ENCODE results near the gene FLCN. TPM values are rescaled to one million over a fixed set of nuclear protein-coding genes. Genes with fewer than 3 reads are reported as not detected.

Gene FLCN
- total and polyA plus RNA-seq, 2 experiments from 2014 or later, result 12.1 to 36.6 TPM

DNA sequence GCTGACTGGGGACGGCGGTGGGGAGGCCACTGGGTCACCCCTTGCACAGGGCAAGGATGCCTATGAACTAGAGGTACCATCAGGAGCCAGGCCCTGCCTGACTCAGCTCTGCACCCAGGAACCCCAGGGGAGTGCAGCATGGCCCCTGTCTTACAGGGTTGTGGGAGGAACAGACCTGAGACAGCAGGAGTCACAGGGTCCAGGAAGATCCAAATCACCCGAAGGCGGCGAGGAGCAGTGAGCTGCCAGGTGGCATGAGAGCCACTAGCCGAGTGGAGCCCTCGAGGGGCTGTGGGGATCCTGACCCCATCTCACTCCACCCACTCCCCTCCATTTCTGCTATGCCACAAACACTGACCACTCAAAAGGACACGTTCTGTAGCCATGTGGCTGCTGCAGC, 61.6 kb downstream of the FLCN start:
- DNase-seq (ENCODE audit: low spot score) (no peak), ATAC-seq (no peak)
- H3K36me3 ChIP-seq (ENCODE audit: insufficient read depth), result no peaks in the 10 kb centered on the region; the same call in 1 of the 2 replicates
- no peaks in the 10 kb centered on the region for H3K9me2 ChIP-seq (ENCODE audit: insufficient read depth)
- Mint-ChIP-seq H3K9me3 (no peaks in the 10 kb centered on the region), H3K27ac (no peak overlapping the region), H3K27me3 (ENCODE audit: insufficient read depth, low read depth, poor library complexity) (peaks cover 2% of the 10 kb centered on the region), H3K4me3 (no peak overlapping the region), H3K4me1 (peaks cover 11% of the 10 kb centered on the region), H3K36me3 (ENCODE audit: low read depth) (peaks cover 45% of the 10 kb centered on the region)
- no peak overlapping the region for H3K27ac ChIP-seq (ENCODE audit: low read depth)
- no peak overlapping the region for H2AFZ ChIP-seq
- H3K27me3 ChIP-seq (ENCODE audit: insufficient read depth), result no peaks in the 10 kb centered on the region
- no peaks in the 10 kb centered on the region for H3K79me2 ChIP-seq (replicated peaks; ENCODE audit: insufficient read depth)
- no peaks in the 10 kb centered on the region for H3F3A ChIP-seq (replicated peaks; ENCODE audit: low read depth)
- H3K4me2 ChIP-seq, result no peak overlapping the region
- H3K4me1 ChIP-seq (ENCODE audit: insufficient read depth), result no peaks in the 10 kb centered on the region
- no peaks in the 10 kb centered on the region; the same call in 1 of the 2 replicates for H4K20me1 ChIP-seq (replicated peaks; ENCODE audit: insufficient read depth)
- H3K4me3 ChIP-seq, result no peak overlapping the region
- TF ChIP-seq POLR2AphosphoS5 (IDR thresholded peaks at IDR 0.05; ENCODE audit: low read depth), result no peak
- TF ChIP-seq, protein P1, sequence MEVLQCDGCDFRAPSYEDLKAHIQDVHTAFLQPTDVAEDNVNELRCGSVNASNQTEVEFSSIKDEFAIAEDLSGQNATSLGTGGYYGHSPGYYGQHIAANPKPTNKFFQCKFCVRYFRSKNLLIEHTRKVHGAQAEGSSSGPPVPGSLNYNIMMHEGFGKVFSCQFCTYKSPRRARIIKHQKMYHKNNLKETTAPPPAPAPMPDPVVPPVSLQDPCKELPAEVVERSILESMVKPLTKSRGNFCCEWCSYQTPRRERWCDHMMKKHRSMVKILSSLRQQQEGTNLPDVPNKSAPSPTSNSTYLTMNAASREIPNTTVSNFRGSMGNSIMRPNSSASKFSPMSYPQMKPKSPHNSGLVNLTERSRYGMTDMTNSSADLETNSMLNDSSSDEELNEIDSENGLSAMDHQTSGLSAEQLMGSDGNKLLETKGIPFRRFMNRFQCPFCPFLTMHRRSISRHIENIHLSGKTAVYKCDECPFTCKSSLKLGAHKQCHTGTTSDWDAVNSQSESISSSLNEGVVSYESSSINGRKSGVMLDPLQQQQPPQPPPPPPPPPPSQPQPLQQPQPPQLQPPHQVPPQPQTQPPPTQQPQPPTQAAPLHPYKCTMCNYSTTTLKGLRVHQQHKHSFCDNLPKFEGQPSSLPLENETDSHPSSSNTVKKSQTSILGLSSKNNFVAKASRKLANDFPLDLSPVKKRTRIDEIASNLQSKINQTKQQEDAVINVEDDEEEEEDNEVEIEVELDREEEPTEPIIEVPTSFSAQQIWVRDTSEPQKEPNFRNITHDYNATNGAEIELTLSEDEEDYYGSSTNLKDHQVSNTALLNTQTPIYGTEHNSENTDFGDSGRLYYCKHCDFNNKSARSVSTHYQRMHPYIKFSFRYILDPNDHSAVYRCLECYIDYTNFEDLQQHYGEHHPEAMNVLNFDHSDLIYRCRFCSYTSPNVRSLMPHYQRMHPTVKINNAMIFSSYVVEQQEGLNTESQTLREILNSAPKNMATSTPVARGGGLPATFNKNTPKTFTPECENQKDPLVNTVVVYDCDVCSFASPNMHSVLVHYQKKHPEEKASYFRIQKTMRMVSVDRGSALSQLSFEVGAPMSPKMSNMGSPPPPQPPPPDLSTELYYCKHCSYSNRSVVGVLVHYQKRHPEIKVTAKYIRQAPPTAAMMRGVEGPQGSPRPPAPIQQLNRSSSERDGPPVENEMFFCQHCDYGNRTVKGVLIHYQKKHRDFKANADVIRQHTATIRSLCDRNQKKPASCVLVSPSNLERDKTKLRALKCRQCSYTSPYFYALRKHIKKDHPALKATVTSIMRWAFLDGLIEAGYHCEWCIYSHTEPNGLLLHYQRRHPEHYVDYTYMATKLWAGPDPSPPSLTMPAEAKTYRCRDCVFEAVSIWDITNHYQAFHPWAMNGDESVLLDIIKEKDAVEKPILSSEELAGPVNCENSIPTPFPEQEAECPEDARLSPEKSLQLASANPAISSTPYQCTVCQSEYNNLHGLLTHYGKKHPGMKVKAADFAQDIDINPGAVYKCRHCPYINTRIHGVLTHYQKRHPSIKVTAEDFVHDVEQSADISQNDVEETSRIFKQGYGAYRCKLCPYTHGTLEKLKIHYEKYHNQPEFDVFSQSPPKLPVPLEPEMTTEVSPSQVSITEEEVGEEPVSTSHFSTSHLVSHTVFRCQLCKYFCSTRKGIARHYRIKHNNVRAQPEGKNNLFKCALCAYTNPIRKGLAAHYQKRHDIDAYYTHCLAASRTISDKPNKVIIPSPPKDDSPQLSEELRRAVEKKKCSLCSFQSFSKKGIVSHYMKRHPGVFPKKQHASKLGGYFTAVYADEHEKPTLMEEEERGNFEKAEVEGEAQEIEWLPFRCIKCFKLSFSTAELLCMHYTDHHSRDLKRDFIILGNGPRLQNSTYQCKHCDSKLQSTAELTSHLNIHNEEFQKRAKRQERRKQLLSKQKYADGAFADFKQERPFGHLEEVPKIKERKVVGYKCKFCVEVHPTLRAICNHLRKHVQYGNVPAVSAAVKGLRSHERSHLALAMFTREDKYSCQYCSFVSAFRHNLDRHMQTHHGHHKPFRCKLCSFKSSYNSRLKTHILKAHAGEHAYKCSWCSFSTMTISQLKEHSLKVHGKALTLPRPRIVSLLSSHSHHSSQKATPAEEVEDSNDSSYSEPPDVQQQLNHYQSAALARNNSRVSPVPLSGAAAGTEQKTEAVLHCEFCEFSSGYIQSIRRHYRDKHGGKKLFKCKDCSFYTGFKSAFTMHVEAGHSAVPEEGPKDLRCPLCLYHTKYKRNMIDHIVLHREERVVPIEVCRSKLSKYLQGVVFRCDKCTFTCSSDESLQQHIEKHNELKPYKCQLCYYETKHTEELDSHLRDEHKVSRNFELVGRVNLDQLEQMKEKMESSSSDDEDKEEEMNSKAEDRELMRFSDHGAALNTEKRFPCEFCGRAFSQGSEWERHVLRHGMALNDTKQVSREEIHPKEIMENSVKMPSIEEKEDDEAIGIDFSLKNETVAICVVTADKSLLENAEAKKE (CRISPR knock-in tag; IDR thresholded peaks at IDR 0.05), result no peak
- no peak for TF ChIP-seq CREB1 (CRISPR knock-in tag; IDR thresholded peaks at IDR 0.05; ENCODE audit: low read depth)
- TF ChIP-seq STAT1 (IDR thresholded peaks at IDR 0.05; ENCODE audit: unreplicated experiment), result no peak
- TF ChIP-seq, protein P2, sequence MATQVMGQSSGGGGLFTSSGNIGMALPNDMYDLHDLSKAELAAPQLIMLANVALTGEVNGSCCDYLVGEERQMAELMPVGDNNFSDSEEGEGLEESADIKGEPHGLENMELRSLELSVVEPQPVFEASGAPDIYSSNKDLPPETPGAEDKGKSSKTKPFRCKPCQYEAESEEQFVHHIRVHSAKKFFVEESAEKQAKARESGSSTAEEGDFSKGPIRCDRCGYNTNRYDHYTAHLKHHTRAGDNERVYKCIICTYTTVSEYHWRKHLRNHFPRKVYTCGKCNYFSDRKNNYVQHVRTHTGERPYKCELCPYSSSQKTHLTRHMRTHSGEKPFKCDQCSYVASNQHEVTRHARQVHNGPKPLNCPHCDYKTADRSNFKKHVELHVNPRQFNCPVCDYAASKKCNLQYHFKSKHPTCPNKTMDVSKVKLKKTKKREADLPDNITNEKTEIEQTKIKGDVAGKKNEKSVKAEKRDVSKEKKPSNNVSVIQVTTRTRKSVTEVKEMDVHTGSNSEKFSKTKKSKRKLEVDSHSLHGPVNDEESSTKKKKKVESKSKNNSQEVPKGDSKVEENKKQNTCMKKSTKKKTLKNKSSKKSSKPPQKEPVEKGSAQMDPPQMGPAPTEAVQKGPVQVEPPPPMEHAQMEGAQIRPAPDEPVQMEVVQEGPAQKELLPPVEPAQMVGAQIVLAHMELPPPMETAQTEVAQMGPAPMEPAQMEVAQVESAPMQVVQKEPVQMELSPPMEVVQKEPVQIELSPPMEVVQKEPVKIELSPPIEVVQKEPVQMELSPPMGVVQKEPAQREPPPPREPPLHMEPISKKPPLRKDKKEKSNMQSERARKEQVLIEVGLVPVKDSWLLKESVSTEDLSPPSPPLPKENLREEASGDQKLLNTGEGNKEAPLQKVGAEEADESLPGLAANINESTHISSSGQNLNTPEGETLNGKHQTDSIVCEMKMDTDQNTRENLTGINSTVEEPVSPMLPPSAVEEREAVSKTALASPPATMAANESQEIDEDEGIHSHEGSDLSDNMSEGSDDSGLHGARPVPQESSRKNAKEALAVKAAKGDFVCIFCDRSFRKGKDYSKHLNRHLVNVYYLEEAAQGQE (IDR thresholded peaks at IDR 0.05; ENCODE audit: unreplicated experiment), result no peak

Measured in GM23338 (cell line).